Right atrium auricular region (tissue), 2 donors: Measurements from ENCODE around the gene ELMOD3. TPM values are rescaled to one million over a fixed set of nuclear protein-coding genes. Genes with fewer than 3 reads are reported as not detected.

ENCODE experiments used
- DNase-seq: peaks from one replicate; pipeline ENCODE4 v3.0.0-alpha.2; 2019; ENCODE audit warnings: low spot score
- H3K27ac ChIP-seq, 2 donors: fragments of 200-600 bp; sonication (generic); 1 replicate in 1 of 2; 2 replicates in 1 of 2; pipeline ENCODE4 v1.5.1; 2016 to 2019
- H3K27me3 ChIP-seq, 2 donors: fragments of 200-600 bp; sonication (generic); one replicate each; pipeline versions ENCODE4 v1.5.1 to v1.6.0; 2017 to 2019
- H3K36me3 ChIP-seq: fragments of 200-600 bp; sonication (generic); one replicate; pipeline ENCODE4 v1.5.1; 2016
- H3K4me1 ChIP-seq, 2 donors: fragments of 200-600 bp; sonication (generic); one replicate each; pipeline versions ENCODE4 v1.5.1 to v1.6.0; 2017 to 2019
- H3K4me3 ChIP-seq, 2 donors: fragments of 200-600 bp; sonication (generic); 1 replicate in 1 of 2; 2 replicates in 1 of 2; pipeline ENCODE4 v1.5.1; 2017 to 2019; ENCODE audit warnings: mild to moderate bottlenecking in 1 of 2, moderate library complexity in 1 of 2
- H3K9me3 ChIP-seq, 2 donors: fragments of 200-600 bp; sonication (generic); one replicate each; pipeline ENCODE4 v1.5.1; 2019
- total RNA-seq, 2 donors: library from RNA; depleted of rRNA; stranded (reverse); fragments of >200 nt; gene quantifications; one replicate each; pipeline ENCODE4 v1.1.0, GENCODE V29; 2016
- TF ChIP-seq, protein P1 (sequence below), 2 donors: fragments of 200-600 bp; sonication (generic); IDR thresholded peaks; one replicate each; pipeline ENCODE4 v1.5.1; 2019; ENCODE audit warnings: antibody characterized with exemption in 2 of 2

Gene ELMOD3
- total RNA-seq, 2 donors from 2014 or later: 8.4 to 11.1 TPM

DNA sequence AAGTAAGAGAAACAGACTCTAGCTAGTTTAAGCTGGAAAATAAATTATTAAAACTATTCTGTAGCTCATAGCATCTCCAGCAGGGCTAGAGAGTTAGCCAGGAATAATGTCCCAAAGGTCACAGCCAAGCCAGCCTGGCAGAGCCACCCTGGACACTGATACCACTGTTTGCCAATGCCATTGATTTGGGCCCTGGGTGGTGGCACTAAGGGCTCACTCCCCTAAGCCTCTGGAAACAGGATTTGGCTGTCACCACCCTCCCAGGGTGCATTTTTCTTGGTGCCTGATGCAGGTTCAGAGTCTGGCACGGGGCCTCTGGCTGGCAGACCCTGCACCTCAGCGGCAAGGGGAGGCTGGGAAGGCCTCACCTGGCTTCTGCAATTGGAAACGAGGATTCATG is 71.0 kb downstream of the ELMOD3 start:
- Histone ChIP-seq H3K27ac (no peak overlapping the region), H3K9me3 (no peaks in the 10 kb centered on the region), H3K27me3 (no peaks in the 10 kb centered on the region), H3K36me3 (no peaks in the 10 kb centered on the region), H3K4me1 (peaks cover 0 to 13% of the 10 kb centered on the region in 2 donors), H3K4me3 (no peak overlapping the region)
- TF ChIP-seq, protein P1, sequence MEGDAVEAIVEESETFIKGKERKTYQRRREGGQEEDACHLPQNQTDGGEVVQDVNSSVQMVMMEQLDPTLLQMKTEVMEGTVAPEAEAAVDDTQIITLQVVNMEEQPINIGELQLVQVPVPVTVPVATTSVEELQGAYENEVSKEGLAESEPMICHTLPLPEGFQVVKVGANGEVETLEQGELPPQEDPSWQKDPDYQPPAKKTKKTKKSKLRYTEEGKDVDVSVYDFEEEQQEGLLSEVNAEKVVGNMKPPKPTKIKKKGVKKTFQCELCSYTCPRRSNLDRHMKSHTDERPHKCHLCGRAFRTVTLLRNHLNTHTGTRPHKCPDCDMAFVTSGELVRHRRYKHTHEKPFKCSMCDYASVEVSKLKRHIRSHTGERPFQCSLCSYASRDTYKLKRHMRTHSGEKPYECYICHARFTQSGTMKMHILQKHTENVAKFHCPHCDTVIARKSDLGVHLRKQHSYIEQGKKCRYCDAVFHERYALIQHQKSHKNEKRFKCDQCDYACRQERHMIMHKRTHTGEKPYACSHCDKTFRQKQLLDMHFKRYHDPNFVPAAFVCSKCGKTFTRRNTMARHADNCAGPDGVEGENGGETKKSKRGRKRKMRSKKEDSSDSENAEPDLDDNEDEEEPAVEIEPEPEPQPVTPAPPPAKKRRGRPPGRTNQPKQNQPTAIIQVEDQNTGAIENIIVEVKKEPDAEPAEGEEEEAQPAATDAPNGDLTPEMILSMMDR (IDR thresholded peaks at IDR 0.05): no peak
- DNase-seq: no peak

DNA sequence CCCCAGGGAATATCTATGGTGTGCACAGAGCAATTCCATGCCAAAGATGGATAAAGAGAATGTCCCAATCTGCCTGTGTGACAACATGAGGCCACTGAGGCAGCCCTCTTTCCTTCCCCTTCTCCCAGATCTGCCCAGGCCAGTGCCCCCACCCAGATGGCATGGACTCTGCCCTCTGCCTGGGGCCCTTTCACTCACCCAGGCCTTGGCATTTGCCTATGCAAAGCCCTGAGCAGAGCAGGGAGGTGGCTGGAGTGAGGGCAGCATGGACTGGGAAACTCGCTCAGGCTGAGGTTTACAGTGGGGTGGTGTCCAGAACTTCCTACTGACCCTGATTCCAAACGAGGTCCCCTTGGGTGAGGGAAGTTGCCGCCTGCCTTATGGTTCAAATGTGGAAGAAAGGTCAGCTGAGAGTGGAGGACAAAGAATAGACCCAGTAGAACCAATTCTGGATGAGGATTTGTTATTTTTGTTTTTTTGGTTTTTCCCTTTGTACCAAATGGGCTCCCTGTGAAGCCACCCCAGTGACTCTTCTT is 72.8 kb downstream of the ELMOD3 start:
- TF ChIP-seq, protein P1 (IDR thresholded peaks at IDR 0.05): no peak
- Histone ChIP-seq H3K4me3 (no peak overlapping the region), H3K9me3 (no peaks in the 10 kb centered on the region), H3K27me3 (no peaks in the 10 kb centered on the region), H3K4me1 (no peaks in the 10 kb centered on the region), H3K27ac (no peak overlapping the region), H3K36me3 (no peaks in the 10 kb centered on the region)
- no peak for DNase-seq

DNA sequence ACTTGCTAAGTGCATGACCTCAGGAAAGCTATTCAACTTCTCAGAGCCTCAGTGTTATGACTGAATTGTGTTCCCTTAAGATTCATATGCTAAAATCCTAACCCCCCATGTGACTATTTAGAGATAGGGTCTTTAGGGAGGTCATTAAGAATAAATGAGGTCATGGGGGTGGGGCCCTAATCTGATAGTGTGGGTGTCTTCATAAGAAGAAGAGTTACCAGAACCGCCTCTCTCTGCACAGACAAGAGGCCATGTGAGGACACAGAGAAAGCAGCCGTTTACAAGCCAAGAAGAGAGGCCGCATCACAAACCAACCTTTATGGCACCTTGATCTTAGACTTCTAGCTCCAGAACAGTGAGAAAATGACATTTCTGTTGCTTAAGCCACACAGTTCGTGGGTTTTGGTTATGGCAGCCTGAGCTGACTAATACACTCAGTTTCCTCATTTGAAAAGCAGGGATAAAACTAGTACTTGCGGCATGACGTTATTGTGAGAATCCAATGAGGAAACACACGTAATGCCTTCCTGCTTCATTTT is 73.8 kb downstream of the ELMOD3 start:
- H3K4me1 ChIP-seq: peaks cover 0 to 8% of the 10 kb centered on the region in 2 donors
- no peaks in the 10 kb centered on the region for H3K9me3 ChIP-seq
- H3K36me3 ChIP-seq: no peaks in the 10 kb centered on the region
- TF ChIP-seq, protein P1 (IDR thresholded peaks at IDR 0.05): no peak
- no peak for DNase-seq
- H3K27me3 ChIP-seq: no peaks in the 10 kb centered on the region
- H3K4me3 ChIP-seq: no peak overlapping the region
- no peak overlapping the region for H3K27ac ChIP-seq

DNA sequence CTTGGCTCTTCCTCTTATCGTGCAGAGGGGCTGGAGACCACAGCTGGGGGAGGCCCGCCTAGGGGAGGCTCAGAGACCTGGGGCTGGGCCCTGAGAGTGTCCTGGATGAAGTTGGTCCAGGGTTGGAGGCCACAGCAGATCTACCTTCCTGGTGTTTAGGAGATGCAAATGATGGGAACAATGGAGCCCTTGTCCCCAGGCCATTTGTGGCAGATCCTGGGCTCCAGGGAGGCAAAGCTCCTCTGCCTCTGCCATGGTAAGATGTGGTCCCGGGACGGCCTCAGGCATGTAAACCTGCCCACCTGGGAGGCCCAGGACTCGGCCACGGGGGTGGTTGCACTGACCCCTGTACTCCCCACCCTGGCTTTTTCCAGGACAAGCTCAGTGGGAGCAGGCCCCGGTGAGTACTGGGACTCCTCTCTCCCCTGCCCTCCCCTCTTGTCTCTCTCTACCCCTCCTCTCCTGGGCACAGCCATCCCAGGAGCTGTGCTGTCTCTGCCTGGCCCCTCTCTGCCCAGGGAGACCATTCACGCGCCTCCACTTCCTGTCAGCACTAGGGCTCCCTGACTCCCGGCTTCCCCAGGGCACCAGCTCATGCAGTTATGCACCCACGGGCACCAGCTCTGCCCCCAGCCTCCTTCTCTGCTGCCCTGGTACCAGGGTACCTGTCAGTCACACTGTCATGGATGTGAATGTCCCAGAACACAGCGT is 74.8 kb downstream of the ELMOD3 start:
- DNase-seq: no peak
- no peak overlapping the region for H3K4me3 ChIP-seq
- H3K4me1 ChIP-seq: peaks cover 0 to 18% of the 10 kb centered on the region in 2 donors
- H3K27ac ChIP-seq: no peak overlapping the region
- TF ChIP-seq, protein P1 (IDR thresholded peaks at IDR 0.05): no peak
- H3K36me3 ChIP-seq: no peaks in the 10 kb centered on the region
- no peaks in the 10 kb centered on the region for H3K27me3 ChIP-seq
- no peaks in the 10 kb centered on the region for H3K9me3 ChIP-seq

DNA sequence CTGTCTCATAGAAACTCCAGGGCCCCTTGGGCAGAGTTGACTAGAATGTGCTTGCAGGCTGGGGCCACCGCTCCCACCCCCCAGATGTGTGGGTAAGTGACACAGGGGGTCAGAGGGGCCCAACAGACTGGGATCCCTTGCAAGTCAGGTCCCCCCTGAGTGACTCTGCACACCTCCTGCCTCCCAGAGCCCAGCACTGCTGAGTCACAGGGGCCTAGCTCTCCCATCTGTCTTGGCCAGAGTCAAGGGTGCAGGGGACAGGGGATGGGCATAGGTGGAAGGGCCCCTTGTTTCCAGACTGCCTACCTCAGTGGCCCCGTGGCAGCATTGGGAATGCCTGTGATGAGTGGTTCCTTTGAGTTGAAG is 75.3 kb downstream of the ELMOD3 start:
- Histone ChIP-seq H3K27me3 (no peaks in the 10 kb centered on the region), H3K27ac (no peak overlapping the region), H3K4me3 (no peak overlapping the region), H3K9me3 (no peaks in the 10 kb centered on the region), H3K36me3 (no peaks in the 10 kb centered on the region), H3K4me1 (peaks cover 0 to 22% of the 10 kb centered on the region in 2 donors)
- no peak for DNase-seq
- TF ChIP-seq, protein P1 (IDR thresholded peaks at IDR 0.05): no peak
